NOMO-1 (cell line): ENCODE results near the gene ARFIP2.

Experiments
- DNase-seq, 2 experiments: peaks; one replicate each; lab custom pipeline; 2025; ENCODE audit not compliant: unreplicated experiment in 2 of 2; lab: John Stamatoyannopoulos, UW

Gene ARFIP2

DNA sequence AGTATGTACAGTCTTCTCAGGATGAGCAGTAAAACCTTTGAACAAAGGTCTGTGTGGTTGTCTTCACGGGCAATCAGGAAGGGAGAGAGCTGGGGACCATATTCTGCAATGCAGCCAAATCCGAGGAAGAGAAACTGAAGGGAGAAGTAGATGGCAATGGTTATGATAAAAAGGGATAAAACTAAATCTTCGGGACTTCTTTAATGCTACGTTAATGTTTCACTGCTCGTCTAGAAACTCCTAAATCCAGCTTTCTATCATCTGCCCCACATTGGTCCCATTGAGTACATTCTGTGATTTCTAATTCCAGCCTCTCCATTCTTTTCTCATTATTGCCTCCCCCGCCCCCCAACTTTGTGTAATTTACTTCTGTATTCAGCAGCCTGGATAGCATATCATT is 1.9 kb upstream of the ARFIP2 start:
- no peak for DNase-seq

- DNase-seq: no peak
Observed at GRCh38 chr11:6482441-6482840, 1.3 kb upstream of the ARFIP2 start.

DNA sequence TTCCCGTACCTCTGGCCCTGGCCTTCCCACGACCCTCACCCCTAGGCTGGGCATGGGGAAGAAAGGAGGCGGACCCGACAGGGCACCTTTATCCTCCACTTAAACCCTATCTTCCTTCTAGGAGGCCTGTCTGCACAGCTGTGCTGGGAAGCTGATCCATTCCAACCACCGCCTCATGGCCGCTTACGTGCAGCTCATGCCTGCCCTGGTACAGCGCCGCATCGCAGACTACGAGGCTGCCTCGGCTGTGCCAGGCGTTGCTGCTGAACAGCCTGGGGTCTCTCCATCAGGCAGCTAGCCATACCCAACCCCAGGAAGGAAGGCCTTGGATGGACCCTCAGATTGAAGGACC is 769 bp upstream of the ARFIP2 start:
- no peak for DNase-seq

DNA sequence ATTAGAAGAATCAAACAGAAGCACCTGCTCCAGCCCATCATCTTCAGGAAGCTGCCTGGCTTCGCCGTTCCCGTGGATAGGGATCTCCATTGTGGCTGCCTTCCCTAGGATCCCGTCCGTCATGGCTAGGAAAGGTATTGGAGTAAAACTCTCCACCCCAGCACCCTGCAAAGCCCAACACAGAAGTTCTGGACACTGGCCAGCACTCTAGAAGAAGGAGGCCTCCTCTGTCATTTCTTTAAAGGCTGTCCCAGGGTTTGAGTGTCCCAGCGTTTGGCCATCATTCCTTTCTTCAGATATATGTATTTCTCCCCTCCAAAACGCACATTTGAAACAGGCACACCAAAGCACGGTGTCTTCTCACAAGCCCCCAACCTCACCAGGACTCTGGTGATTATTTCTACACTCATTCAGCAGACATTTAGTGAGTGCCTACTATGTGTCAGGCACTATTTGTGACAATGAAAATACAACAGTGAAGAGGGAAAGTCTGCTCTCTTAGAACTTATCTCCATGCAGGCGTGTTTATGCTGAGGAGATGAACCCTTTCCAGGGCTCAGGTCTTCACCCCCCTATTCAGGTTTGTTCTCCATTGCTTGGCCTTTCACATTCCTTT is 724 bp downstream of the ARFIP2 start:
- no peak for DNase-seq

- no peak for DNase-seq
Observed at GRCh38 chr11:6476571-6476970, 4.6 kb downstream of the ARFIP2 start.

GRCh38 chr11:6475936-6476335 is 5.2 kb downstream of the ARFIP2 start:
- no peak for DNase-seq

DNA sequence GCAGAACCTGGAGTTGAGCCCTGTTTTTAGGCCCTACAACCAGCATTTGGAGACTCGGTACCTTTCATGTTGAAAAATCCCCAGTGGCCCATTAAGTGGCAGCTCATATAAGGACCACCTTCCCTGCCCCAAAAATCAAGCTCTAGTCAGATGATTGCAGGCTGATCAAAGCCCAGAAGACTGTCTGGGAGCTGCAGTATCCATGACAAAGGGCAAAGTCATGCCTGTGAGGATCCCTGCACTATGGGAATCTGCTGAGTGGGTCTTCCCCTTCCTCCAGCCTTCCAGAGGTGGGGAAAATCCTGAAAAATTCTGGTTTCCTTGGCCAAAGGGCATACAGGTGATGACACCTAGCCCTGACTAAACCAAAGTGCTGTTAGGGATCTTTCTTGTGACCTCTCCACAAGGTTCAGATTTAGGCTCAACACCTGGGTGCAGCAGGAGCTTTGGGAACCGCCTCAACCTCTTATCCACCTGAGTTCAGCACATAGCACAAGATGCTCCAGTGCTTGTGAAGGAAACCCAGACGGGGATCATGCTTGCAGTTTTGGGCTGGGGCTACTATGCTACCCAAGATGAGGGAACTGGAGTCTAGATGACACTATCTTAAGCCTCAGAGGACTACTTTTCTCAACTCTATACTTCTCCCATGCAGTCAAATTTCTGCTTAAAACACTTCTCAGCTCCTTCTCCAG is 6.2 kb downstream of the ARFIP2 start:
- DNase-seq: no peak

DNA sequence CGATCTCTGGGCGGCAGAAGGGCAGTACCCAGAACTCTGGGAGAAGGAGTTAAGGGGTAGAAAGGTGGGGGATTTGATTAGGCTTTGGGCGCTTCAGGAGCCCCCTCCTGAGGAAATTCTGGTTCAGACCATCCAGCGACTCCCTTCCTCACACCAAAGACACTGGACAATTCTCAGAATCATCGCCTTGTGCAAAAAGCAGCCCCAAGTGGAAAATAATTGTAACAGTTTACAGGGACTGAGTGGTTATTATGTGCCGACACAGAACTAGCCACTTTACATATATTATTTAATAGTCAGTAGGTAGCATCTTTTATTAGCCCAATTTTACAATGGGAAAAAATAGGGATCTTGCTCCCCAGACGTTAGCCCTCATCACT is 6.7 kb downstream of the ARFIP2 start:
- no peak for DNase-seq

GRCh38 chr11:6473451-6474412 is 7.4 kb downstream of the ARFIP2 start, which contains the start of gene TRIM3:
Gene TRIM3 (minus strand): TSS chr11:6473941. CDS start chr11:6465695, 8,246 bp downstream.
- peak; percentile 28 to 61 for DNase-seq

GRCh38 chr11:6472934-6473333 is 8.2 kb downstream of the ARFIP2 start:
- DNase-seq: no peak

GRCh38 chr11:6469599-6469998 is 11.5 kb downstream of the ARFIP2 start:
- DNase-seq: no peak

GRCh38 chr11:6468712-6469495 is 12.2 kb downstream of the ARFIP2 start:
- DNase-seq: no peak

DNA sequence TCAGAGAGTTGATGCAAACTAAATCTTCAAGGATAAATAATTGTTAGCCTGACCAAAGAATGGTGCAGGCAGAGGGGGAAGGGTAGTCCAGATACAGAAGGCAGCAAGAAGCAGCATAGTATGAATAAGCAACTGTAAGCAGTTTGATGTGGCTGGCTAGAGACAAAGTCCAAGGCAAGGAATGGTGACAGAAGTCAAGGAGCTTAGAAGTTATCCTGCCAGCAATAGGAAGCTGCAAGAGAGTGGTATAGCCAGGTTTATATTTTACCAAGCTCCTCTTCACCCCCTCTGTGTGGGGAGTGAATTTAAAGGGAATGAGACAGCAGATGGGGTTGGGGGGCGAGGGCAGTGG is 22.1 kb downstream of the ARFIP2 start:
- DNase-seq: no peak

- no peak for DNase-seq
Observed at GRCh38 chr11:6458352-6459098, 22.6 kb downstream of the ARFIP2 start.

DNA sequence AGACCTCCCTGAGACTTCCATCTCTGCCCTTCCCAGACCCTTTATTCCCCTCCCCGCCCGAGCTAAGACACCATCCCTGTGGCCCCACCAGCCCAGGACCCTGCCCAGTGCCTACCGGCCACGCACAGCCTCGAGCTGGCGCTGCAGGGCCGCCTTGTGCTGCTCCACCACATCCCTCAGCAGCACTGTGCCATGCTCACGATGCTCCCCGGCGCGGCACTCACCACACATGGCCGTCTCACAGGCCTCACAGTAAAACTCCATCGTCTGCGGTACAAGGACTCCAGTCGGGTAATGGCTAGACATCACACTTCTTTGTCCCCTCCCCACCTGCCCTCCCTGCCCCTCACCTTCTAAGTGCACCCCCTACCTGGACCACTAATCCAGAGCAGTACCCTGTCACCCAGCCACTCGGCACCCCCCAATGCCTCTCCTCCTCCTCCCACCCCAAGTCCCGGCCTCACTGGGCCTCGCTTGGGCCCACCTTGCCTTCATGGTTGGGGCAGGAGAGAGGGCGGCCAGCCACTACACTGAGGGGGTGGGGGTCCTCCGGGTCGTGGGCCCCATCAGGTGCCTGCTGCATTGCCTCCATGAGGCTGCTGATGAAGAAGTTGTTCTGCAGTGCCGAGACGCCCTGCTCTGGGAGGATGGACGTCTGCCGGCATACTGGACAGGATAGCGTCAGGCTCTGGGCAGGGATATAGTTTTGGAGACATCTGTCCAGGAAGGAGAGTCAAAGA is 23.4 kb downstream of the ARFIP2 start:
- DNase-seq: no peak

GRCh38 chr11:6456361-6457073 is 24.6 kb downstream of the ARFIP2 start:
- DNase-seq: no peak

- DNase-seq: no peak
Observed at GRCh38 chr11:6455070-6455469, 26.1 kb downstream of the ARFIP2 start.

GRCh38 chr11:6453152-6453551 is 28.0 kb downstream of the ARFIP2 start:
- DNase-seq: no peak

- no peak for DNase-seq
Observed at GRCh38 chr11:6452219-6452618, 28.9 kb downstream of the ARFIP2 start.
